Measurements from ENCODE around the gene KLC1.

DNA sequence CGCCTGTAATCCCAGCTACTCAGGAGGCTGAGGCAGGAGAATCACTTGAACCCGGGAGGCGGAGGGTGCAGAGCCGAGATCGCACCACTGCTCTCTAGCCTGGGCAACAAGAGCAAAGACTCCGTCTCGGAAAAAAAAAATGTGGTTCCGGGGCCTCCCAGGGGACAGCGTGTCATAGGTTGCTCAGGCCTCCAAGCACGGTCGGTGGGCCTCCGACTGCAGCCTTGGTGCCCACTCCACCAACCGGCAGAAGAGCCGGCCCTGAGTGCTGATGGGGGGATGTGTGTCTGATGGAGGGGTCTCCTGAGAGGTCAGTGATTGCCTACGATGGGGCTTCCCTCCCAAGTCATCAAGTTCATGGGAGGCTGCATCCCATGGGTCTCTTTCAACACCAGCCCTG lies 102.5 kb downstream of the KLC1 start:
- no peak for TF ChIP-seq CHD7 (IDR thresholded peaks at IDR 0.05; ENCODE audit: insufficient replicate concordance, low read length)
- TF ChIP-seq, protein P1, sequence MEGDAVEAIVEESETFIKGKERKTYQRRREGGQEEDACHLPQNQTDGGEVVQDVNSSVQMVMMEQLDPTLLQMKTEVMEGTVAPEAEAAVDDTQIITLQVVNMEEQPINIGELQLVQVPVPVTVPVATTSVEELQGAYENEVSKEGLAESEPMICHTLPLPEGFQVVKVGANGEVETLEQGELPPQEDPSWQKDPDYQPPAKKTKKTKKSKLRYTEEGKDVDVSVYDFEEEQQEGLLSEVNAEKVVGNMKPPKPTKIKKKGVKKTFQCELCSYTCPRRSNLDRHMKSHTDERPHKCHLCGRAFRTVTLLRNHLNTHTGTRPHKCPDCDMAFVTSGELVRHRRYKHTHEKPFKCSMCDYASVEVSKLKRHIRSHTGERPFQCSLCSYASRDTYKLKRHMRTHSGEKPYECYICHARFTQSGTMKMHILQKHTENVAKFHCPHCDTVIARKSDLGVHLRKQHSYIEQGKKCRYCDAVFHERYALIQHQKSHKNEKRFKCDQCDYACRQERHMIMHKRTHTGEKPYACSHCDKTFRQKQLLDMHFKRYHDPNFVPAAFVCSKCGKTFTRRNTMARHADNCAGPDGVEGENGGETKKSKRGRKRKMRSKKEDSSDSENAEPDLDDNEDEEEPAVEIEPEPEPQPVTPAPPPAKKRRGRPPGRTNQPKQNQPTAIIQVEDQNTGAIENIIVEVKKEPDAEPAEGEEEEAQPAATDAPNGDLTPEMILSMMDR (IDR thresholded peaks at IDR 0.05; ENCODE audit: control extremely low read depth in 1 of 3, insufficient read depth in 1 of 3, low read depth in 1 of 3, low read length in 3 of 3) = no peak
- no peak for TF ChIP-seq TAF7 (optimal IDR thresholded peaks at IDR 0.05; ENCODE audit: borderline replicate concordance, low read depth, low read length)
- TF ChIP-seq FOSL1 (IDR thresholded peaks at IDR 0.05; ENCODE audit: insufficient read depth, low read depth, low read length) = no peak
- no peak for TF ChIP-seq POLR2AphosphoS5 (IDR thresholded peaks at IDR 0.05; ENCODE audit: low read depth, low read length)
- no peak for TF ChIP-seq EZH2 (IDR thresholded peaks at IDR 0.05; ENCODE audit: low read depth, low read length, severe bottlenecking)
- no peak for TF ChIP-seq SUZ12 (IDR thresholded peaks at IDR 0.05; ENCODE audit: low read length)
- no peak for TF ChIP-seq SP2 (IDR thresholded peaks at IDR 0.05; ENCODE audit: low read length)
- no peak for TF ChIP-seq BACH1 (IDR thresholded peaks at IDR 0.05; ENCODE audit: low read length)
- TF ChIP-seq, protein P2, sequence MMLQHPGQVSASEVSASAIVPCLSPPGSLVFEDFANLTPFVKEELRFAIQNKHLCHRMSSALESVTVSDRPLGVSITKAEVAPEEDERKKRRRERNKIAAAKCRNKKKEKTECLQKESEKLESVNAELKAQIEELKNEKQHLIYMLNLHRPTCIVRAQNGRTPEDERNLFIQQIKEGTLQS (IDR thresholded peaks at IDR 0.05; ENCODE audit: insufficient read depth, low read depth, low read length) = no peak
- no peak for TF ChIP-seq NANOG (IDR thresholded peaks at IDR 0.05; ENCODE audit: insufficient read depth, low read depth, low read length, poor library complexity, severe bottlenecking)
- TF ChIP-seq RBBP5 (IDR thresholded peaks at IDR 0.05; ENCODE audit: borderline replicate concordance, low read depth, low read length) = no peak
